ENCODE results near the gene PLEKHN1. TPM values are rescaled to one million over a fixed set of nuclear protein-coding genes. Genes with fewer than 3 reads are reported as not detected.
"Not testable (repeated sequence)": the region's sequence is repeated elsewhere in the genome, so short reads cannot be mapped to it uniquely, and the experiment has no call there.

The PLEKHN1 gene
- total RNA-seq, 2 experiments from 2014 or later, result not detected

DNA sequence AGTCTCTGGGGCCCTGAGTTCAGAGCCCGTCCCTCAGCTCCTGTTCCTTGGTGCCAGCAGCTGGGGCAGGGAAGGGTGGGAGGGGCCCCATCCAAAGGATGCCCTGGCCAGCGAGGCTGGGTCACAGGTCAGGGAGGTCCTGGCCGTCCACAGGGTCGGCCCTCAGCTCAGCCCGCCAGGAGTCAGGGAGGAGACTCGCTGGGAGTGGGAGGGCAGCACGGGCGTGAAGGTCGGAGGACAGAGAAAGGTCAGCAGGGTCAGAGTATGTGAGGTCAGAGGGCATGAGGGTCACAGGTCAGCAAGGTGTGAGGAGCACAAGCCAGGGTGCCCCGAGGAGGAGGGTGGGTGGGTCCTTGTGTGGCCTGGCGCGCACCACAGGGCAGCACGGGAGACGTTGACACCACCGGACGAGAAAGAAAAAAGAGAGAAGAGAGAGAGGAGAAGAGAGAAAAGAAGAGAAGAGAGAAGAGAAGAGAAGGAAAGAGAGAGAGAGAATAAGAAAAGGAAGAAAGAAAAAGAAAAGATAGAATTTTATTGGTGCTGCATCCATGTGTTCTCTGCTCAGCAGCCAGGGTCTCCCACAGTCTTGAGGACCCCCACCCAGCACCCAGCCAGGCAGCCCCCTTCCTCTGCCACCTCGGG lies 8.5 kb downstream of the PLEKHN1 start:
- no peak overlapping the region for H3K27ac ChIP-seq (ENCODE audit: low read depth, low read length, poor library complexity, severe bottlenecking)
- H2AFZ ChIP-seq (ENCODE audit: low read length), result no peak overlapping the region
- H3K4me1 ChIP-seq (ENCODE audit: insufficient read depth, low read length, poor library complexity, severe bottlenecking), result no peaks in the 10 kb centered on the region
- no peaks in the 10 kb centered on the region for H3K79me2 ChIP-seq (ENCODE audit: insufficient read depth, low read depth, low read length)
- H3K9me2 ChIP-seq (ENCODE audit: insufficient read depth, low read length), result no peaks in the 10 kb centered on the region
- H4K20me1 ChIP-seq (ENCODE audit: insufficient read depth, low read length), result no peaks in the 10 kb centered on the region; the same call in 1 of the 2 replicates
- no peak for TF ChIP-seq EZH2phosphoT487 (IDR thresholded peaks at IDR 0.05; ENCODE audit: borderline replicate concordance, low read depth, low read length)
- TF ChIP-seq, protein P1, sequence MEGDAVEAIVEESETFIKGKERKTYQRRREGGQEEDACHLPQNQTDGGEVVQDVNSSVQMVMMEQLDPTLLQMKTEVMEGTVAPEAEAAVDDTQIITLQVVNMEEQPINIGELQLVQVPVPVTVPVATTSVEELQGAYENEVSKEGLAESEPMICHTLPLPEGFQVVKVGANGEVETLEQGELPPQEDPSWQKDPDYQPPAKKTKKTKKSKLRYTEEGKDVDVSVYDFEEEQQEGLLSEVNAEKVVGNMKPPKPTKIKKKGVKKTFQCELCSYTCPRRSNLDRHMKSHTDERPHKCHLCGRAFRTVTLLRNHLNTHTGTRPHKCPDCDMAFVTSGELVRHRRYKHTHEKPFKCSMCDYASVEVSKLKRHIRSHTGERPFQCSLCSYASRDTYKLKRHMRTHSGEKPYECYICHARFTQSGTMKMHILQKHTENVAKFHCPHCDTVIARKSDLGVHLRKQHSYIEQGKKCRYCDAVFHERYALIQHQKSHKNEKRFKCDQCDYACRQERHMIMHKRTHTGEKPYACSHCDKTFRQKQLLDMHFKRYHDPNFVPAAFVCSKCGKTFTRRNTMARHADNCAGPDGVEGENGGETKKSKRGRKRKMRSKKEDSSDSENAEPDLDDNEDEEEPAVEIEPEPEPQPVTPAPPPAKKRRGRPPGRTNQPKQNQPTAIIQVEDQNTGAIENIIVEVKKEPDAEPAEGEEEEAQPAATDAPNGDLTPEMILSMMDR (conservative IDR thresholded peaks at IDR 0.05; ENCODE audit: low read length), result no peak
- H3K4me3 ChIP-seq (ENCODE audit: low read depth, low read length, poor library complexity, severe bottlenecking), result no peak overlapping the region
- no peak overlapping the region for H3K4me2 ChIP-seq (ENCODE audit: low read length)
- no TSS peak for BruUV-seq (replicated peaks)
- ChIA-PET CTCF (ENCODE audit: unreplicated experiment) (interaction anchor here (0.6 kb wide), 1 partner anchor 16 kb away, joined by 3 read pairs; the partner anchor contains the start of gene NOC2L), POLR2A (no interaction called here)
- no peaks in the 10 kb centered on the region for H3K36me3 ChIP-seq (ENCODE audit: insufficient read depth, low read length)
- no peak for DNase-seq (ENCODE audit: low spot score)
- H3K9me3 ChIP-seq (ENCODE audit: low read length), result no peaks in the 10 kb centered on the region
- intact Hi-C loops (cut with micrococcal nuclease; ENCODE audit: unreplicated experiment), result no loop called here

DNA sequence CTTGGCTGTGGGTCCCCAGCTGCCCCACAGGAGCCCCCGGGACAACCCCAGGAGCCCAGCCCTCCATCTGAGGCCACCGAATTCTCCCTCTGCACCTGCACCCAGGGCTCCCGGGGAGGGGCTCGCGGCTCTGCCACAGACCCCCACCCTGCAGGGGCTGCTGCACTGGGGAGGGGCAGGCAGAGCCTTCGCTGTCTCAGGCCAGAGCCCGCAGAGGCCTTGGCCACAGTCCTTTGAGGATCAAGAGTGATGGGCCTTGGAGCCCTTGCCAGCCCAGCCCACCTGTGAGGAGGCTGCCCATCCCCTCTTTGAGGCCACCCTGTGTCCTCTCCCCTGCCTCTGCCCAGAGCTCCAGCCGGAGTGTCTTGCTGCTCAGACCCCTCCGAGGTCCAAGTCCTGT lies 9.1 kb downstream of the PLEKHN1 start:
- H3K27ac ChIP-seq (ENCODE audit: low read depth, low read length, poor library complexity, severe bottlenecking), result no peak overlapping the region
- ChIA-PET CTCF (ENCODE audit: unreplicated experiment) (no interaction called here), POLR2A (no interaction called here)
- no peaks in the 10 kb centered on the region for H3K9me2 ChIP-seq (ENCODE audit: insufficient read depth, low read length)
- no peaks in the 10 kb centered on the region for H3K9me3 ChIP-seq (ENCODE audit: low read length)
- no peaks in the 10 kb centered on the region for H3K4me1 ChIP-seq (ENCODE audit: insufficient read depth, low read length, poor library complexity, severe bottlenecking)
- no peak overlapping the region for H3K4me3 ChIP-seq (ENCODE audit: low read depth, low read length, poor library complexity, severe bottlenecking)
- H3K79me2 ChIP-seq (ENCODE audit: insufficient read depth, low read depth, low read length), result no peaks in the 10 kb centered on the region
- H2AFZ ChIP-seq (ENCODE audit: low read length), result no peak overlapping the region
- TF ChIP-seq, protein P1 (conservative IDR thresholded peaks at IDR 0.05; ENCODE audit: low read length), result no peak
- TF ChIP-seq EZH2phosphoT487 (IDR thresholded peaks at IDR 0.05; ENCODE audit: borderline replicate concordance, low read depth, low read length), result no peak
- no peaks in the 10 kb centered on the region; the same call in 1 of the 2 replicates for H4K20me1 ChIP-seq (ENCODE audit: insufficient read depth, low read length)
- intact Hi-C loops (cut with micrococcal nuclease; ENCODE audit: unreplicated experiment), result no loop called here
- no TSS peak for BruUV-seq (replicated peaks)
- no peak overlapping the region for H3K4me2 ChIP-seq (ENCODE audit: low read length)
- H3K36me3 ChIP-seq (ENCODE audit: insufficient read depth, low read length), result no peaks in the 10 kb centered on the region
- no peak for DNase-seq (ENCODE audit: low spot score)

DNA sequence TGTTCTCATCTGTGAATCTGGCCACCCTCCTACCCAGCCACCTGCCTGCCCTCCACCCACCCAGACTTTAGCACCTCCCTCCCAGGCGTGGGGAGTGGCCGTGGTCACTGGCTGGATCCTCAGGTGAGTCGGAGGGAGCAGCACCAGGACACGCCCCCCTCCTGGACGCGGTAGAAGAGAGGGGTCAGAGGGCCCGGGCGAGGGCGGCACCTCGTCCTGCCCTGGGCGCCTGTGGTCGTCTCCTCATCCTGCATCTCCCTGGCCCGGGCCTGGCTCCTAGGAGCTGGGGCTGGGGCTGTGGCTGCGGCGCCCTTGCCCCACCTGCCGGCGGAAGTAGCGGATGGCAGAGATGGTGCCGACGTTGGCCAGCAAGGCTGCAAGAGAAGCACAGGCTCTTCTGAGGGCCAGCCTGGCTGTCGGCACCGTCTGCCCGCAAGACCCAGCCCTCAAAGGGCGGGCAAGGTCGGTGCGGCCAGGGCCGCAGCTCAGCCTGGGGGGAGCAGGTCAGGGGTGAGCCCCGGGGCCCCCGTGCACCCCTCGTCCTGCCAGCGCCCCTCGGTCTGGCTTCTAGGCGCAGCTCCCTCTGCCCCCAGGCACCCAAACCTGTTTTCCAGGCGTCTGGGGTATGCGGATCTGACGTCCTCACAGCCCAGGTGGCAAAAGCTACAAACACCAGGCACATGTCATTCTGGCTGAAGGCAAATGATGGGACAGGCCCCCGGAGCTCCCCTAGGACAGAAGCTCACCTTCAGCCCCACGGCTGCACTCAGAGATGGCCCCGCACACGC lies 9.8 kb downstream of the PLEKHN1 start:
- no TSS peak for BruUV-seq (replicated peaks)
- CTCF ChIA-PET (ENCODE audit: unreplicated experiment), result no interaction called here
- Histone ChIP-seq H2AFZ (ENCODE audit: low read length) (no peak overlapping the region), H3K4me3 (ENCODE audit: low read depth, low read length, poor library complexity, severe bottlenecking) (no peak overlapping the region), H3K9me3 (ENCODE audit: low read length) (no peaks in the 10 kb centered on the region), H3K4me1 (ENCODE audit: insufficient read depth, low read length, poor library complexity, severe bottlenecking) (no peaks in the 10 kb centered on the region), H3K4me2 (ENCODE audit: low read length) (no peak overlapping the region), H4K20me1 (ENCODE audit: insufficient read depth, low read length) (no peaks in the 10 kb centered on the region; the same call in 1 of the 2 replicates), H3K9me2 (ENCODE audit: insufficient read depth, low read length) (no peaks in the 10 kb centered on the region), H3K36me3 (ENCODE audit: insufficient read depth, low read length) (no peaks in the 10 kb centered on the region), H3K27ac (ENCODE audit: low read depth, low read length, poor library complexity, severe bottlenecking) (no peak overlapping the region), H3K79me2 (ENCODE audit: insufficient read depth, low read depth, low read length) (no peaks in the 10 kb centered on the region)
- peak; percentile 58 for DNase-seq (ENCODE audit: low spot score)
- POLR2A ChIA-PET, result no interaction called here
- TF ChIP-seq, protein P1 (conservative IDR thresholded peaks at IDR 0.05; ENCODE audit: low read length), result peak; percentile 68
- TF ChIP-seq EZH2phosphoT487 (IDR thresholded peaks at IDR 0.05; ENCODE audit: borderline replicate concordance, low read depth, low read length), result no peak
- intact Hi-C loops (cut with micrococcal nuclease; ENCODE audit: unreplicated experiment), result loop anchor here (1.0 kb wide), 1 partner anchor 72 kb away; no protein-coding TSS in a partner anchor

DNA sequence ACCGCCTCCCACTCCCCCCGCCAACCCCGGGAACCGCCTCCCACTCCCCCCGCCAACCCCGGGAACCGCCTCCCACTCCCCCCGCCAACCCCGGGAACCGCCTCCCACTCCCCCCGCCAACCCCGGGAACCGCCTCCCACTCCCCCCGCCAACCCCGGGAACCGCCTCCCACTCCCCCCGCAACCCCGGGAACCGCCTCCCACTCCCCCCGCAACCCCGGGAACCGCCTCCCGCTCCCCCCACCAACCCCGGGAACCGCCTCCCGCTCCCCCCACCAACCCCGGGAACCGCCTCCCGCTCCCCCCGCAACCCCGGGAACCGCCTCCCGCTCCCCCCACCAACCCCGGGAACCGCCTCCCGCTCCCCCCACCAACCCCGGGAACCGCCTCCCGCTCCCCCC lies 10.5 kb downstream of the PLEKHN1 start:
- H3K4me1 ChIP-seq (ENCODE audit: insufficient read depth, low read length, poor library complexity, severe bottlenecking); H4K20me1 ChIP-seq (ENCODE audit: insufficient read depth, low read length); H3K4me3 ChIP-seq (ENCODE audit: low read depth, low read length, poor library complexity, severe bottlenecking); CTCF ChIA-PET (ENCODE audit: unreplicated experiment); BruUV-seq (replicated peaks); H3K9me2 ChIP-seq (ENCODE audit: insufficient read depth, low read length); H2AFZ ChIP-seq (ENCODE audit: low read length); POLR2A ChIA-PET; H3K27ac ChIP-seq (ENCODE audit: low read depth, low read length, poor library complexity, severe bottlenecking); H3K79me2 ChIP-seq (ENCODE audit: insufficient read depth, low read depth, low read length); H3K36me3 ChIP-seq (ENCODE audit: insufficient read depth, low read length); DNase-seq (ENCODE audit: low spot score); H3K4me2 ChIP-seq (ENCODE audit: low read length); H3K9me3 ChIP-seq (ENCODE audit: low read length): not testable (repeated sequence)
- intact Hi-C loops (cut with micrococcal nuclease; ENCODE audit: unreplicated experiment), result loop anchor here (1.0 kb wide), 1 partner anchor 72 kb away; no protein-coding TSS in a partner anchor
